ENCODE results near the gene DDX42.
"Not testable (repeated sequence)": the region's sequence is repeated elsewhere in the genome, so short reads cannot be mapped to it uniquely, and the experiment has no call there.

Gene DDX42

DNA sequence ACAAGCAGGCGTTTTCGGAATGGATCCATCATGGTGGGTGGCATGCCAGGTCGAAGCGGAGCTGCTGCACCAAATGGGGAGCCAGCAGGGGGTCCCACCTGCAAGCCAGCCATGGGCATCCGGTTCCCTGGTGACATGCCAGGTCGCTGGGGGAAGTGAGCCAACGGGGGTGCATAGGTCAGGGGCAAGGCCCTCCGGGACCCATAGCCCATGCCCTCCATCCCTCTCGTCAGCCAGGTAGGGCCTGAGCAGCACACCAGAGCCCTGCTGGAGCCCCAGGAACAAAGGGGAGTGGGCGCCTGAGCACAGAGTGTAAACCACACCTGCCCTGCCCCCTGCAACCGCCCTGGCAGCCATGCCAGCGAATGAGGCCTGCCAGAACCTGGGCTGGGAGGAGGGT, 63.5 kb downstream of the DDX42 start:
- DNase-seq, result no peak

DNA sequence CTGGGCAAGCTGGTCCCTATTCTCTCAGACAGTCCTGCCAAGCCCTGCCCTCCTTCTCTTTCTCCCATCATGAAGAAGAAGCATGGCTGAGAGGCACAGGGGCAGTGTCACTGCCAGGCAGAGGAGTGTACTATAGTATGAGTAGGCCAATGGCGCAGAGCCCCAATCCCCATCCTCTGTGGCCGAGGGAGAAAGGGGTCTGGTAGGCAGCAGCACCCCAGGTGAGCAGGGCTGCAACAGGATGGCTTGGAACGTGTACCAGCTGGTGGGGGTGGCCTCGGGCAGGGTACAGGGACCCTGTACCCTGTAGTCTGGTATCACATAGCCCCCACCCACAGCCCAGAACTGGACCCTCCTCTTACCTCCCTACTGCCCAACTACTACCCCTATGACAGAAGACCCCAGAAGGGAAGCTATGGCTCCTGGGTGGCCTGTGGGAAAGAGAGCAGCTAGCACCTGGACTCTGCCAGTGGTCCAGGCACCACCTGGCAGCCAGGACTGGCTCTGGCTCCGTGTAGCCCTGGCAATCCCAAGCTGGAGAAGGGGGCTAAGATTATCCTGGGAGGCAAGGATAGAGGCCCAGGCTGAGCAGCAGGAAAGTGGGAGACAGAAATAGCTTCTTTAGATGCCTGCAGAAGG, 64.1 kb downstream of the DDX42 start:
- peak in 2 of 58 donors; percentile 12 to 38 for DNase-seq

- peak in 57 of 58 donors; percentile 23 to 96 (median 84) for DNase-seq
These were observed 64.7 kb downstream of the DDX42 start for GRCh38 chr17:63838631-63839171.

DNA sequence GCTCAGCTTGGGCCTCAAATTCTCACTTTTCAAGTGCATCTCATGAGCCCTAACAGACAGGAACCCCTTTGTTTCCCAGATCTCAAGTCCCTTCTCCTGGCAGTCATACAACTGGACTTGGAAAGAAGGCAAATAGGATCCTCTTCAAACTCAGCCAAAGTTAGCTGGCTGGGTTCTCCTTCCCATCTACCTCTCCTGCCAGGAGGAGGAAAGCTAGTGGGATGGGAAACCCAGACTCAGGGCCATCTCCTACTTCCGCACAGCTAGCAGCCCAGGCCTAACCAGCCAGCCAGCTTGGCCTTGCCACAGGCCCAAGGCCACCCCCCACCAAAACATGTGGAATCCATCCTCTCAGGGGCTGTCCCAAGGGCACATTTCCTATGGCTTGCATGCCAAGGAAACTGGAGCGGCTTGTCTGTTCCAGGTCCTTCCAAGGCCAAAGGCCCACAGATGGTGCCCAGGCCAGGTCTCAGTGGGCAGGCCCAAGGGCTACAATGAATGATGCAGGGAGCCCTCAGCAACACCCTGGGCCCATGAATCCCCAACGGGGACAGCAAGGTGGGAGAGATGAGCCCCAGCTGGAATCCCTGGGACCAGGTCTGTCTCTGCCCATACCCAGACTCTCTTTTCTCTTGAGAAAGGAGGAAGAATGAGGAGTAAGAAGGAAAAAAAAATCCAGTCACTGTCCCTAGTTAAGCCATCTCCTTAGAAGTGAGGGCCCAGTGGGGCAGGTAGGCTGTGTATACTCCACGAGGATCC, 66.8 kb downstream of the DDX42 start:
- peak in 10 of 58 donors; percentile 11 to 45 (median 16) for DNase-seq

GRCh38 chr17:63841350-63842172, 67.6 kb downstream of the DDX42 start:
- peak in 49 of 58 donors; percentile 15 to 72 (median 49) for DNase-seq

GRCh38 chr17:63842173-63842539, 68.2 kb downstream of the DDX42 start:
- peak in 10 of 58 donors; percentile 49 to 70 (median 60) for DNase-seq

DNA sequence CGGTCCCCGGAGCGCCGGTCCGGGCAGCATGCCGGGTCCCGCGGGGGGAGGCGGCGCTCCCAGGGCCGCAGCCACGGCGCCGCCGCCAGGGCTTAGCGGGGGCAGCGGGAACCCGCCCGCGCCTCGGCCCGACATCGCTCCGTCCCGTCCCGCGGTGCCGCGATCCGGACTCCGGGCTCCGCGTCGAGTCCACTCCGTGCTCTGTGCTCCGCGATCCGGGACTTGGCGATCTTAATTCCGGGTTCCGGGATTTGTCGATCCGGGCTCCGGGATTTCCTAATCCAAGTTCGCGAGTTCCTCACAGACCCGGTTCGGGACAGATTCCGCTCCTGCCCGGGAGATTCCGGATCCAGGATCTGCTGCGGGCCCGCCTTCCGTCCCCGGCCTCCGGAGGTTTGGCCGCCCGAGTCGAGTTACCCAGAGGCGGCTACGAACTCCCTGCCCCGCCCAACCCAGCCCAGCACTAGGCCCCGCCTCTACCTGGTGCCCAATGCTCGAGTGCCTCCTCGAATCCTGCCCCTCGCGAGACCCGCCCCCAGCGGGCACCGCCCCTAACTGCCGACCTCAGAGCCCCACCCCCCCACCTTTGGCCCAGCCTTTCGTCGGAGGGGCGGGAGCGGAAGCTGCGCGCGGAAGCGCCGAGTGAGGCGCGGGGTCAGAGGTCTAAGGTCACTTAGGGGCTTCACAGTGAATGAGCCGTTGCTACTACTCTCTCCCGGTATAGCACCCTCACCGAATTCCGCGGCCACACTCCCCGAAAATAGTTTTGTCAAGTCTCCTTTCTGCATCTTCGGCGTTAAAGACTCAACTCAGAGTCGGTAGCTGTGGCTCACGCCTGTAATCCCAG, 68.8 kb downstream of the DDX42 start, which contains the start of gene SMARCD2:
SMARCD2 (minus strand) TSS at position 146 of the 847 bp plus-strand sequence; CDS start at position 135, 11 bp downstream.
- DNase-seq, result peak; percentile 89 to 100 (median 98)

DNA sequence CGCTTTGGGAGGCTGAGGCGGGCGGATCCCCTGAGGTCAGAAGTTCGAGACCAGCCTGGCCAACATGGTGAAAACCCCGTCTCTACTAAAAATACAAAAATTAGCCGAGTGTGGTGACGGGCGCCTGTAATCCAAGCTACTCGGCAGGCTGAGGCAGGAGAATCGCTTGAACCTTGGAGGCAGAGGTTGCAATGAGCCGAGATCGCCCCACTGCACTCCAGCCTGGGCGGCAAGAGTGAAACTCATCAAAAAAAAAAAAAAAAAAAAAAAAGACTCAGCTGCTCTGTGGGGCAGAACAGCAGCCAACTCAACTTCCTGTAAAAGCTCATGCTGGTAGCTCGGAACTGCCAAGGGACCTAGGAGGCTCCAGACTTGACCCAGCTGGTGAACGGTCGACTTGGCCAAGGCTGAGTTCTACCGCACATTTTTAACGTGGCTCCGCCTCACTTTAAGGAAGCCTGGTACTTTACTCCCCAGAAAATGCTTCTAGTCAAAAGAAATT, 69.5 kb downstream of the DDX42 start:
- peak in 8 of 58 donors; percentile 15 to 56 (median 27) for DNase-seq

DNA sequence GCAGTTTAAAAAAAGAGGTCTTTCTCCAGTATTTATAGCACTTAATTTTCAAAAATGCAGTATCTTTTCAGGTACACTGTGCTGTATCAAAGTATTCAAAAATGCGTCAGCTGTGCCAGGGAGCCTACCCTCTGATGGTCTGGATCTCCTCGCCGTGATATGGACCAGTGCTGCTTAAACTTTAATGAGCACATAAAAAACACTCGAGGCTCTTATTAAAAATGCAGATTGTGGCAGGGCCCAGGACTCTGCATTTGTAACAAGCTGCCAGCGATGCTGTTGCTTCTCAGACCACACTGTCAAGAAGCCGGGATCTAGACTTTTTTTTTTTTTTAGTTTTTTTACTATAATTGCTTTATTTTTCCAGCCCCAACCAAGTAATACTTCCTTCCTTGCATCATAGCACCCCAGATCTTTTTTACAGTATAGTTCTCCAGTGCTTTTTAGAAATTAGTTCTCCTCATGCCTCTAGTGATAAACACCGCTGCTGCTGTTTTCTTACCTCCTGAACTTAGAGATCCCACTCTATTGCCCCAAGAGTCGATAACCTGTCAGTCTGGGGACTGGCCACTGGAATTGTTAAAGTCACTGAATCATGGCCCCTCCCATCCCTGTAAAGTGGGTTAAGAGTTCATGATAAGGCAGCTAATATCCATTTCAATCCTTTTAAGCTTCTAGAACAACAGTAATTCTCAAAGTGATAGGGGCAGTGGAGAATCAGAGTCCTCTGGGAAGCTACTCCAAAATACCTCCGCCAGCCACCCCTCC, 70.1 kb downstream of the DDX42 start:
- no peak for DNase-seq

DNA sequence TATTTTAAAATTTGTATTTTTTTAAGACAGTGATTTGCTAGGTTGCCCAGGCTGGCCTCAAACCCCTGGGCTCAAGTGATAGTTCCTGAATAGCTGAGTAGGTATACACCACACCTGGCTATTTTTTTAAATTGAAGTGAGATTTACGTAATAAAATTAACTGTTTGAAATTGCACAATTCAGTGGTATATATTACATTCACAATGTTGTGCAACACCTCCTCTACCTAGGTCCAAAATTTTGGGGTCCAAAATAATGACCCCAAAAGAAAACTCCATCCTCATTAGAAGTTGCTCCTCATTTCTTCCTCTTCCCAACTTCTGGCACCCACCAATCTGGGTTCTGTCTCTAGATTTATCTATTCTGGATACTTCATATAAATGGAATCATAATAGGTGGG, 71.5 kb downstream of the DDX42 start:
- DNase-seq, result no peak

GRCh38 chr17:63847525-63848249, 73.7 kb downstream of the DDX42 start:
- no peak for DNase-seq

DNA sequence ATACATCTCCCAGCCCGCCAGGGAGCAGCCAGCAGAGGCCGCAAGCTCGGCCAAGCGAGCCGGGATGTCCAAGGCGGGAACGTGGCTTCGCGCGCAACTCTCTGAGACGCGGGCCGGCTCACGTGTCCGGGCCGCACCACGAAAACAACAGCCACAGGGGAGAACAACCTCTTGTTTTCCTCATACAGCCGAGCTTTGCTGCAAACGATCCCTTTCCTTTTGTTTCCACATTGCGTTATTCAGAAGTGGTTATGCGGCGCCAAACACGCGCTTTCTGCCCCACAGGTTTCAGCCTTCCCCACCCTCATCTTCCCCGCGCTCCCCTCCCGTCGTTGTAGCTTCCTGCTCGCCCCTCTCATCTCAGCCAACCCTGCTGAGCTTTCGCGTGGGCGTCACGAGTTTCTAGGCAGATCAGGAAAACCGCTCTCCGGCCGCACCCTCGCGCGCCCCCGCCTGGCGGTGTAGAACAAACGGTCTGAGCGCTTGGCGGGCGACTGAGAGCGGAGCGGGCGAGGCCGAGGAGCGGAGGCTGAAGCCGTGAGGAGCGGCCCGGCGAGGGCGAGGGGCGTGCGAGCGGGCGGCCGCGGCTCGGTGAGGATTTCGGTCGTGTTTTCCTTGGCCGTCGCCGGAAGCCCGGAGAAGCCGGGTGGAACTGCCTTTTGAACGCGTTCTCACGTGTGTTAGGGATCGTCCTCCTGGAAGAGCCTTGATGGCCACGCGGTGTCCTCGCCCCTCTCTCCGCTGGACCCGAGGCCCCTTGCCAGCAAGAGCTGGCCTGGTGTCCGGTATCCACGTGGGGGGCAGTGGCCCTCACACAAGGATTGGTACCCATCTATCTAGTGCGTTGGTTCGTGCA, 75.1 kb downstream of the DDX42 start:
- DNase-seq, result peak; percentile 39 to 92 (median 80)

DNA sequence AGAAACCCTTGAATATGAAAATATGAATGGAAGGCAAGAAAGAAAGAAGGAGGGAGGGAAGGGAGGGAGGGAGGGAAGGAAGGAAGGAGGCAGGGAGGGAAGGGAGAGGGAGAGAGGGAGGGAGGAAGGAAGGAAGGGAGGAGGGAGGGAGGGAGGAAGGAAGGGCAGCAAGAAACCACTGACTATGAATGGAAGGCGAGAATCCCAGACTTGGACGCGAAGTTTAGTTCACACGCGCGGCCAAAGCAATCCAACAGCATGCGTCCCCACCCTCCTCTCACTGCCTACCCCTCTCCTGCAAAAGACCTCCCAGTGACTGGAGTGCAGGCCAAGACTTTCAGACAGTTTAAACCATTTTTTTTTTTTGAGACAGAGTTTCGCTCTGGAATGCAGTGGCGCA, 76.4 kb downstream of the DDX42 start:
- DNase-seq, result no peak

GRCh38 chr17:63853260-63853659, 79.3 kb downstream of the DDX42 start:
- no peak for DNase-seq

DNA sequence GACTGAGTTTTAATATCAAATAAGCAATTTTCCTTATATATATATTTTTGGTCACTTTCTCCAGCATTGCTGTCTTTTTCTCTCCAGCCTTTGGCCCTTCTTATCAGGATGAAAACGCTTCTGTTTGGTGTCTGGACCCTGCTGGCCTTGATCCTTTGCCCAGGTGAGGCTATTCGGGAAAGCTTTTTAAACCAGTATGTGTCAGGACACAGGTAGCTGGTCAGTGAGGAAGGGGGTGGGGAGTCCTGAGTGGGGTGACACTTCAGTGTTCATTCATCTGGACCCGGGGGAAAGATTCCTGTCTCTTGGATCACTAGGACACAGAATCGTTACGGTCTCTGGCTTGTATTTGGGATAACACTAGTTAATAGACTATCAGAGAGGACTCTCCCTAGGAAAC, 80.7 kb downstream of the DDX42 start:
- DNase-seq, result no peak

DNA sequence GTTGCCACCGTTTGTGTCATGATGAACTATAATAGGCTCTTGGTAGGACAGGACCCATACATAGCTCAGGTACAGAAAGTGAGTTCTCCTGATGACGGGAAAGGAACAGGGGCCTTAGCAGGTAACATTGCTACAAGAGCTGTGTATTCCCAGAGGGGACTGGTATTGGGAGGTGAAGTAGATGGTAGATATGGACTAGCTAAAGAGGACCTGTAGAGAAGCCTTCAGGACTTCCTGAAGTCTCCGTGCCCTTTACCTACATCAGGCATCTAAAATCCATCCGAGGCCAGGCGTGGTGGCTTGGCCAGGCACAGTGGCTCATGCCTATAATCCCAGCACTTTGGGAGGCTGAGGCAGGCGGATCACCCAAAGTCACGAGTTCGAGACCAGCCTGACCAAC, 81.2 kb downstream of the DDX42 start:
- DNase-seq, result no peak

GRCh38 chr17:63856425-63856824, 82.5 kb downstream of the DDX42 start:
- DNase-seq, result not testable (repeated sequence)

DNA sequence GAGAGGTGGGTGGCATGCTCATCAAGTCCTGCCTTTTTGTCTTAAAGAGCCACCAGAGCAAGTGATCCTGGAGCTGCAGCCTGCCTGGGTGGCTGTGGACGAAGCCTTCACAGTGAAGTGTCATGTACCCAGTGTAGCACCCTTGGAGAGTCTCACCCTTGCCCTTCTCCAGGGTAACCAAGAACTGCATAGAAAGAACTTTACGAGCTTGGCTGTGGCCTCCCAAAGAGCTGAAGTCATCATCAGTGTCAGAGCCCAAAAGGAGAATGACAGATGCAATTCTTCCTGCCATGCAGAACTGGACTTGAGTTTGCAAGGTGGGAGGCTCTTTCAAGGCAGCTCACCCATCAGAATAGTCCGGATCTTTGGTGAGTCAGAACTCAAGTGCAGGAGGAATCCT, 85.3 kb downstream of the DDX42 start:
- DNase-seq, result no peak

Data from anterior cingulate cortex (tissue), 58 donors.